Kidney epithelial cell (primary cell): Measurements from ENCODE around the gene PTCH2. TPM values are rescaled to one million over a fixed set of nuclear protein-coding genes. Genes with fewer than 3 reads are reported as not detected.

ENCODE experiments used
- DNase-seq: peaks from one replicate; pipeline ENCODE4 v3.0.0-alpha.2; 2010; ENCODE audit warnings: low read depth
- H3K27me3 ChIP-seq: 2 replicates; pipeline ENCODE4 v1.6.0; 2011; ENCODE audit warnings: low read length; ENCODE audit not compliant: control insufficient read depth, insufficient read depth
- H3K36me3 ChIP-seq: 2 replicates; pipeline ENCODE4 v1.5.1; 2011; ENCODE audit warnings: low read length; ENCODE audit not compliant: control insufficient read depth, insufficient read depth
- H3K4me3 ChIP-seq: 2 replicates; pipeline ENCODE4 v1.5.1; 2011; ENCODE audit warnings: low read depth, mild to moderate bottlenecking, control low read depth, low read length
- CTCF ChIP-seq: IDR thresholded peaks from 2 replicates; pipeline ENCODE4 v1.5.1; 2011; ENCODE audit warnings: mild to moderate bottlenecking, moderate library complexity, low read length, control low read depth, inconsistent platforms; ENCODE audit not compliant: insufficient read depth, poor library complexity, severe bottlenecking
- total RNA-seq: library from RNA; depleted of rRNA; stranded (reverse); fragments of >200 nt; gene quantifications from 2 replicates; pipeline ENCODE4 v1.2.3, GENCODE V29; 2015

PTCH2 gene
- total RNA-seq, 1 donor from 2014 or later = 0.38 TPM

DNA sequence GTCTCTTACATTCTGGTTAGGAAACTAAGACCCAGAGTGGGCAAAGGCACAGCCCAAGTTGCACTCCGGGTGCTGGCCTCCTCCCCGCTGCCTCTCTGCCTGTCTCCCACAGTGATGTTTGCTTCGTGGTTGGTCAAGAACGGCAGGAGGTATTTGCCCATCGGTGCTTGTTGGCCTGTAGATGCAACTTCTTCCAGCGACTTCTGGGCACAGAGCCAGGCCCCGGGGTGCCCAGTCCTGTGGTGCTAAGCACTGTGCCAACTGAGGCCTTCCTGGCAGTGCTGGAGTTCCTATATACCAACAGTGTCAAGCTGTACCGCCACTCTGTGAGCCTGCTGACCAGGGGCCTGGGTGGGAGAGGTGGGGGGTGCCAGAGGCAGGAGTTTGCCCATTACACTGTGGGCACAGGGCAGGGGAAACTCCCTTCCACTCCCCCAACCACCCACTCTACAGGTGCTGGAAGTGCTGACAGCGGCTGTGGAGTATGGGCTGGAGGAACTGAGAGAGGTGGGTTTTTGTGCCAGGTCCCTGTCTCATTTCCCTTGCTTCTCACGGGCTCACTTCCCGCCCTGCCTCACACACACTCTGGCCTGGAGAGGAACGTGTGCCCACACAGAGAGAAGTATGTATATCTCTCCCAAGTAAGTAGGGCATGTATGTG lies 32.8 kb downstream of the PTCH2 start:
- TF ChIP-seq CTCF = no peak
- no peaks in the 10 kb centered on the region for H3K27me3 ChIP-seq
- no peak overlapping the region for H3K4me3 ChIP-seq
- peaks cover 3% of the 10 kb centered on the region for H3K36me3 ChIP-seq
- no peak for DNase-seq

DNA sequence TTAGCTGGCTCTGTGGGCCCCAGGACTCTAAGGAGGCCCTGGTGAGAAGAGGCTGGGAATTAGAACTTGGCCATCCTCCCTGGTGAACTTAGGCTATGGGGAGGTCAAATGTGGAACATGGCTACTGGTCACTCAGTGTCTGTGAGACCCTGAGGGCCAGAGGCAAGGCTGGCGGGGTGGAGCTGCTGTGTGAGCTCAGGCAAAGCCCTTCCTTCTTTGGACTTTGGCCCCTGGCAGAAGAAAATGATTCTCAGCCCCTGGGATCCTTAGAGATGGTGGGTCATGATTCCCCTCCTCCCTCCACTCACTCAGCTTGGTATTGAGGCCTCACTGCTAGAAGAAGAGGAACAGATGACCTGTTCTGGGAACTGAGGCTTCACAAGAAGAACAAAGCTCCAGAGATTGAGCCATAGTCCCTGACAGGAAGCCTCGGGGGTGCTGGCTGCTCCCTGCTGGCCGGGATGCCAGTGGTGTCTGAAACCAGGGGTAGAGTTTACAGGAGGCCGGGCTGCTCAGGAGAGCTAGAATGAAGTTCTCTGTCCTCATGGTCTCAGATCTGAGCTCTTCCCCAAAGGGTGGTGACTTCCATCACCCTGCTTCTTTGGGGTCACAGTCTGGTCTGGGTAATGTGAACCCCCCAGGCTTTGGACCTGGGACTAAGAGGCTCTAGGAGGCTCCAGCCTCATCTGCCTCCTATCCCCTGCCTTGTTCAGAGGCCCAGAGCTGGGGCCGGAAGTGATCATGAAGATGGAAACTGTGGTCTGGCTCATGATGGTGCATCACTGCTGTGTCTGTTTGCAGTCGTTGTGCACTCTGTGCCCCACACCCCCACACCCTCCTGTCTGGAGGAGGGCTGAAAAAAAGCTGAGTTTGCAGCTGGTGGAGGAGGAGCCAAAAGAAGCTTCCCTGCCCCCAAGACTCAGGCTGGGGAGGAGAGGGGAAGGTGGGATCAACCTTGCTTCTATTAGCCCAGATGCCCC lies 33.8 kb downstream of the PTCH2 start:
- no peaks in the 10 kb centered on the region for H3K27me3 ChIP-seq
- H3K4me3 ChIP-seq = peak overlapping the region; percentile 36
- peaks cover 3% of the 10 kb centered on the region for H3K36me3 ChIP-seq
- no peak for DNase-seq
- TF ChIP-seq CTCF = peak; percentile 13

DNA sequence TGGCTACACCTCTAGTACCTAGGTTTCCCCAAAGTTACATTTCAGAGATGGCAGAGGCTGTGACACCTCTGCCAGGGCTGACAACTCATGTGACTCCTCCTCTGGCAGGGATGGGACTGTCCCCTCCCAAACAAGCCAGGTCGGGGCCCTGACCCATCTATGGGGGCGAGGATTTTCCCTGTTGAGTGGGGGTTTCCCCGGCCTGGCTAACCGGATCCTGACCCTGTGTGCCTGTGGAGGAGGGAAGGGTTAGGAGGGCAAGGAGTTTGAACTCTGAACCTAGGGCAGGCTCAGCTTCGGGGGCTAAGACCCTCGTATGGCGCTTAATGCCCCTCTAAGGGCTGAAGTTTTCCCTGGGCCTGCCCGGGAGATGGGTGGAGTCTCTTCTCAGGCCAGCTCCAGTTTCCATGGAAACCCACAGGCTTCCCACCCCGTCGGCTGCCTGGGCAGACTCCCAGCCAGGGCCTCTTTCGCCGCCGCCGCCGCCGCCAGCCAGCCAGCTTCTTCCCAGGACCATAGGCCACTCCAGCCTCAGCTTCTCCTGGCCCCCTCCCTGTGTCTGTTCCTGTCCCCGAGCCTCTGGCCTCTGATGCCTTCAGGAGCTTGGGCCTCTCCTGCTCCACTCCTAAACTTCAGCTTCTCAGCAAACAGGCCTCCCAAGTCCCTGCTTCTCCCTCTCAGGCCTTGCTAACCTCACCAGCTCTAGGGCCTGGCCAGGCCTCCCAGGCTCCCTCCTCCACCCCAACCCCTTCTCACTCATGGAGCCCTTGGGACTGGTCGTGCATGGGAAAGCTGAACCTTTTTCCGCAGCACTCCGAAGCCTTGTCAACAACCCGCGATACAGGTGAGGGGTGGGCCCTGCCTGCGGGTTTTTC lies 34.8 kb downstream of the PTCH2 start, which contains the start of gene BTBD19:
BTBD19 (plus strand) TSS at position 461 of the 875 bp plus-strand sequence; CDS start at position 759, 298 bp downstream.
- peak within 1 kb of the TSS; percentile 36 for H3K4me3 ChIP-seq
- TF ChIP-seq CTCF = no peak
- H3K36me3 ChIP-seq = peaks cover 5% of the 10 kb centered on the region
- DNase-seq = no peak
- no peaks in the 10 kb centered on the region for H3K27me3 ChIP-seq

- H3K36me3 ChIP-seq = peaks cover 8% of the 10 kb centered on the region
- no peak overlapping the region for H3K4me3 ChIP-seq
- no peak for TF ChIP-seq CTCF
- H3K27me3 ChIP-seq = no peaks in the 10 kb centered on the region
- peak; percentile 97 for DNase-seq
Observed at GRCh38 chr1:44807364-44808062, 35.5 kb downstream of the PTCH2 start.

DNA sequence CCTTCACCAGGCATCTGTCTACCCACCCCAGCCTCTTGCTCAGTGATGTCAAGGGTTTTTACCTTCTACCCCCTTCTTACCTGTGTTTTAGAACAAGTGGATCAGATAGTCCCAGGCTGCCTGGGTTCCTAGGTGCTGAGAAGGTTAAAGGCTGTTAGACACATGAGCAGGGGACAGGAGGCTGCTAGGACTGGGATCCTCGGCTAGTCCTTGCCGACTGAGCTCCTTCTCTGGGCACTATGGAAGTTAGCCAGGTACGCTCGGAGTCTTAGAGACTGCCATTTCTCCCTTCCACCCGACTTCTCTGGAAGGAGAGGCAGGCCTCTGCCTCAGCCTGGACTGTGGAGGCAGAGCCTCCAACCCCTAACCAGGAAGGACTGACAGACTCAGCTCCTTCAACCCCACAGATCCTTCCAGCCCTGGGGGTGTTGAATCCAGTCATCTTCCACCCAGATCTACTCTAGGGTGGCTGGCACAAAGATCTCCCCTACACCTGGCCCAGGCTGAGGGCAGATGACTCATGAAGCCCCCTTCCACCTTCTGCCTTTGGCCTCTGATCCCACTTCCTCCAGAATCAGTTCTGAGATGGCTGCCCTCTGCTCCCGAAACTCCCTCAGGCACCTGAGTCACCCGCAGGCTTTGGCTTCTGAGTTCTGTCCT lies 36.2 kb downstream of the PTCH2 start, which contains the start of gene DYNLT4:
DYNLT4 (minus strand) TSS at position 648 of the 660 bp plus-strand sequence. CDS start 683 bp downstream, outside the sequence.
- H3K4me3 ChIP-seq = no peak within 1 kb of the TSS
- TF ChIP-seq CTCF = no peak
- peaks cover 11% of the 10 kb centered on the region for H3K36me3 ChIP-seq
- H3K27me3 ChIP-seq = no peaks in the 10 kb centered on the region
- DNase-seq = no peak
